ENCODE results near the gene SLC35D2. TPM values are rescaled to one million over a fixed set of nuclear protein-coding genes. Genes with fewer than 3 reads are reported as not detected.
A peak's percentile ranks its signal among the peaks of the same experiment; 100 is the strongest.

Gene SLC35D2
- total RNA-seq: 10 to 100 TPM in 4 of 5 experiments, 1 to 10 TPM in 1; 9.7 to 20.2 (median 19.1) TPM
- polyA plus RNA-seq: 1 to 10 TPM; 6.1 to 7.0 TPM
- total RNA-seq: 4.0 reads per million, percentile 21 among the genes with 10 or more reads in this experiment

GRCh38 chr9:96383165-96383942 lies at the start of gene SLC35D2:
Gene SLC35D2 (minus strand): TSS chr9:96383711. CDS start chr9:96383634, 77 bp downstream.
- Mint-ChIP-seq H3K9me3 (no peaks in the 10 kb centered on the region), H3K4me1 (peaks cover 10 to 42% (median 27%) of the 10 kb centered on the region in 7 donors), H3K27ac (peak within 1 kb of the TSS; percentile 43 to 86 (median 76)), H3K27me3 (no peaks in the 10 kb centered on the region), H3K36me3 (peaks cover 0 to 20% (median 0%) of the 10 kb centered on the region in 5 donors), H3K4me3 (peak within 1 kb of the TSS; percentile 82 to 89 (median 86))
- no peaks in the 10 kb centered on the region for H3K27me3 ChIP-seq (ENCODE audit: control insufficient read depth in 2 of 2, insufficient read depth in 2 of 2, low read length in 2 of 2)
- peak; percentile 69 for ATAC-seq
- H3K4me1 ChIP-seq (ENCODE audit: control insufficient read depth in 2 of 2, insufficient read depth in 2 of 2, low read length in 2 of 2): peaks cover 0 to 9% of the 10 kb centered on the region in 2 donors
- H3K9me3 ChIP-seq (ENCODE audit: control insufficient read depth in 2 of 3, low read length in 3 of 3): no peaks in the 10 kb centered on the region
- CTCF ChIA-PET: interaction anchor here (0.5 to 0.6 kb wide), 2 partner anchors 16 to 147 kb away, joined by 3 to 4 read pairs; no protein-coding TSS in a partner anchor
- no peaks in the 10 kb centered on the region for H3K36me3 ChIP-seq (ENCODE audit: control insufficient read depth in 2 of 3, insufficient read depth in 3 of 3, low read length in 3 of 3)
- intact Hi-C loops (cut with micrococcal nuclease): loop anchor here (1.0 to 2.0 kb wide), 4 partner anchors 15 to 67 kb away; partner anchors contain the start of genes HABP4 (in 2 of the 2) and ZNF367 (in 1 of the 2)
- H3K27ac ChIP-seq (ENCODE audit: low read depth, low read length): peak within 1 kb of the TSS; percentile 56
- peak within 1 kb of the TSS; percentile 58 for H3K4me3 ChIP-seq (ENCODE audit: low read length)
- peak in 5 of 9 donors; percentile 7 to 32 (median 14) for DNase-seq
- POLR2A ChIA-PET: interaction anchor here (0.6 to 3.4 kb wide), 6 partner anchors 17 to 187 kb away, joined by 4 to 21 read pairs (median 4); partner anchors contain the start of gene HABP4

- ChIA-PET POLR2A (no interaction called here), CTCF (no interaction called here)
- peaks cover 0 to 4% (median 0%) of the 10 kb centered on the region in 7 donors for H3K4me1 Mint-ChIP-seq
- Histone ChIP-seq H3K4me1 (ENCODE audit: control insufficient read depth in 2 of 2, insufficient read depth in 2 of 2, low read length in 2 of 2) (peaks cover 0 to 12% of the 10 kb centered on the region in 2 donors), H3K36me3 (ENCODE audit: control insufficient read depth in 2 of 3, insufficient read depth in 3 of 3, low read length in 3 of 3) (no peaks in the 10 kb centered on the region), H3K4me3 (ENCODE audit: low read length) (no peak overlapping the region), H3K9me3 (ENCODE audit: control insufficient read depth in 2 of 3, low read length in 3 of 3) (no peaks in the 10 kb centered on the region), H3K27ac (ENCODE audit: low read depth, low read length) (no peak overlapping the region), H3K27me3 (ENCODE audit: control insufficient read depth in 2 of 2, insufficient read depth in 2 of 2, low read length in 2 of 2) (no peaks in the 10 kb centered on the region)
- peaks cover 0 to 2% (median 0%) of the 10 kb centered on the region in 11 donors for H3K9me3 Mint-ChIP-seq
- H3K27ac Mint-ChIP-seq: no peak overlapping the region
- intact Hi-C loops (cut with micrococcal nuclease): no loop called here
- H3K36me3 Mint-ChIP-seq: peaks cover 0 to 4% (median 0%) of the 10 kb centered on the region in 5 donors
- ATAC-seq: no peak
- H3K27me3 Mint-ChIP-seq: peaks cover 0 to 27% (median 0%) of the 10 kb centered on the region in 5 donors
- no peak for DNase-seq
- H3K4me3 Mint-ChIP-seq: no peak overlapping the region
Measured at GRCh38 chr9:96430377-96430776, 46.9 kb upstream of the SLC35D2 start.

- H3K9me3 Mint-ChIP-seq: peaks cover 0 to 2% (median 0%) of the 10 kb centered on the region in 11 donors
- H3K27ac Mint-ChIP-seq: no peak overlapping the region
- CTCF ChIA-PET: no interaction called here
- intact Hi-C loops (cut with micrococcal nuclease): no loop called here
- H3K4me1 Mint-ChIP-seq: peaks cover 0 to 5% (median 0%) of the 10 kb centered on the region in 7 donors
- no peak overlapping the region for H3K4me3 ChIP-seq (ENCODE audit: low read length)
- H3K9me3 ChIP-seq (ENCODE audit: control insufficient read depth in 2 of 3, low read length in 3 of 3): no peaks in the 10 kb centered on the region
- H3K4me3 Mint-ChIP-seq: no peak overlapping the region
- DNase-seq (no peak), ATAC-seq (no peak)
- H3K27ac ChIP-seq (ENCODE audit: low read depth, low read length): no peak overlapping the region
- H3K27me3 Mint-ChIP-seq: peaks cover 0 to 27% (median 0%) of the 10 kb centered on the region in 5 donors
- peaks cover 0 to 4% (median 0%) of the 10 kb centered on the region in 5 donors for H3K36me3 Mint-ChIP-seq
- H3K27me3 ChIP-seq (ENCODE audit: control insufficient read depth in 2 of 2, insufficient read depth in 2 of 2, low read length in 2 of 2): no peaks in the 10 kb centered on the region
- H3K4me1 ChIP-seq (ENCODE audit: control insufficient read depth in 2 of 2, insufficient read depth in 2 of 2, low read length in 2 of 2): peaks cover 0 to 19% of the 10 kb centered on the region in 2 donors
- POLR2A ChIA-PET: no interaction called here
- no peaks in the 10 kb centered on the region for H3K36me3 ChIP-seq (ENCODE audit: control insufficient read depth in 2 of 3, insufficient read depth in 3 of 3, low read length in 3 of 3)
Measured at GRCh38 chr9:96429732-96430131, 46.2 kb upstream of the SLC35D2 start.

GRCh38 chr9:96425500-96426169 lies 42.1 kb upstream of the SLC35D2 start:
- Histone ChIP-seq H3K27ac (ENCODE audit: low read depth, low read length) (no peak overlapping the region), H3K4me1 (ENCODE audit: control insufficient read depth in 2 of 2, insufficient read depth in 2 of 2, low read length in 2 of 2) (peaks cover 0 to 21% of the 10 kb centered on the region in 2 donors), H3K36me3 (ENCODE audit: control insufficient read depth in 2 of 3, insufficient read depth in 3 of 3, low read length in 3 of 3) (no peaks in the 10 kb centered on the region), H3K4me3 (ENCODE audit: low read length) (no peak overlapping the region), H3K9me3 (ENCODE audit: control insufficient read depth in 2 of 3, low read length in 3 of 3) (no peaks in the 10 kb centered on the region), H3K27me3 (ENCODE audit: control insufficient read depth in 2 of 2, insufficient read depth in 2 of 2, low read length in 2 of 2) (no peaks in the 10 kb centered on the region)
- H3K9me3 Mint-ChIP-seq: peaks cover 0 to 2% (median 0%) of the 10 kb centered on the region in 11 donors
- peak overlapping the region in 1 of 9 donors; percentile 77 for H3K27ac Mint-ChIP-seq
- intact Hi-C loops (cut with micrococcal nuclease): no loop called here
- no peak overlapping the region for H3K4me3 Mint-ChIP-seq
- no peak for ATAC-seq
- no peak for DNase-seq
- POLR2A ChIA-PET: interaction anchor here (0.6 kb wide), 1 partner anchor 43 kb away, joined by 3 read pairs; no protein-coding TSS in a partner anchor
- no peaks in the 10 kb centered on the region for H3K36me3 Mint-ChIP-seq
- peaks cover 0 to 18% (median 0%) of the 10 kb centered on the region in 5 donors for H3K27me3 Mint-ChIP-seq
- CTCF ChIA-PET: interaction anchor here (0.7 kb wide), 1 partner anchor 13 kb away, joined by 4 read pairs; no protein-coding TSS in a partner anchor
- H3K4me1 Mint-ChIP-seq: peaks cover 0 to 14% (median 0%) of the 10 kb centered on the region in 7 donors

- Histone ChIP-seq H3K36me3 (ENCODE audit: control insufficient read depth in 2 of 3, insufficient read depth in 3 of 3, low read length in 3 of 3) (no peaks in the 10 kb centered on the region), H3K27ac (ENCODE audit: low read depth, low read length) (no peak overlapping the region), H3K4me1 (ENCODE audit: control insufficient read depth in 2 of 2, insufficient read depth in 2 of 2, low read length in 2 of 2) (peaks cover 0 to 31% of the 10 kb centered on the region in 2 donors), H3K9me3 (ENCODE audit: control insufficient read depth in 2 of 3, low read length in 3 of 3) (no peaks in the 10 kb centered on the region), H3K27me3 (ENCODE audit: control insufficient read depth in 2 of 2, insufficient read depth in 2 of 2, low read length in 2 of 2) (no peaks in the 10 kb centered on the region), H3K4me3 (ENCODE audit: low read length) (no peak overlapping the region)
- Mint-ChIP-seq H3K36me3 (no peaks in the 10 kb centered on the region), H3K9me3 (peaks cover 0 to 2% (median 0%) of the 10 kb centered on the region in 11 donors), H3K4me3 (no peak overlapping the region), H3K4me1 (peaks cover 4 to 28% (median 10%) of the 10 kb centered on the region in 7 donors), H3K27ac (peak overlapping the region in 1 of 9 donors; percentile 45), H3K27me3 (peaks cover 0 to 13% (median 0%) of the 10 kb centered on the region in 5 donors)
- ATAC-seq: no peak
- no peak for DNase-seq
- POLR2A ChIA-PET: interaction anchor here (1.2 to 1.6 kb wide), 2 partner anchors 25 to 27 kb away, joined by 3 read pairs; no protein-coding TSS in a partner anchor
- intact Hi-C loops (cut with micrococcal nuclease): no loop called here
- CTCF ChIA-PET: interaction anchor here (0.6 kb wide), 1 partner anchor 109 kb away, joined by 3 read pairs; no protein-coding TSS in a partner anchor
Measured at GRCh38 chr9:96423985-96424336, 40.5 kb upstream of the SLC35D2 start.

GRCh38 chr9:96423322-96423984 lies 39.9 kb upstream of the SLC35D2 start:
- Histone ChIP-seq H3K9me3 (ENCODE audit: control insufficient read depth in 2 of 3, low read length in 3 of 3) (no peaks in the 10 kb centered on the region), H3K27me3 (ENCODE audit: control insufficient read depth in 2 of 2, insufficient read depth in 2 of 2, low read length in 2 of 2) (no peaks in the 10 kb centered on the region), H3K4me1 (ENCODE audit: control insufficient read depth in 2 of 2, insufficient read depth in 2 of 2, low read length in 2 of 2) (peaks cover 0 to 31% of the 10 kb centered on the region in 2 donors), H3K36me3 (ENCODE audit: control insufficient read depth in 2 of 3, insufficient read depth in 3 of 3, low read length in 3 of 3) (no peaks in the 10 kb centered on the region), H3K4me3 (ENCODE audit: low read length) (no peak overlapping the region), H3K27ac (ENCODE audit: low read depth, low read length) (no peak overlapping the region)
- ChIA-PET CTCF (interaction anchor here (0.6 kb wide), 1 partner anchor 108 kb away, joined by 3 read pairs; no protein-coding TSS in a partner anchor), POLR2A (interaction anchor here (1.2 to 1.6 kb wide), 2 partner anchors 26 to 28 kb away, joined by 3 read pairs; no protein-coding TSS in a partner anchor)
- peak overlapping the region in 2 of 9 donors; percentile 4 to 6 for H3K27ac Mint-ChIP-seq
- no peak for DNase-seq
- H3K4me1 Mint-ChIP-seq: peaks cover 4 to 28% (median 10%) of the 10 kb centered on the region in 7 donors
- intact Hi-C loops (cut with micrococcal nuclease): no loop called here
- H3K9me3 Mint-ChIP-seq: peaks cover 0 to 2% (median 0%) of the 10 kb centered on the region in 11 donors
- ATAC-seq: no peak
- no peaks in the 10 kb centered on the region for H3K36me3 Mint-ChIP-seq
- H3K27me3 Mint-ChIP-seq: peaks cover 0 to 13% (median 0%) of the 10 kb centered on the region in 5 donors
- H3K4me3 Mint-ChIP-seq: no peak overlapping the region

Measured in naive thymus-derived CD4-positive, alpha-beta T cell (primary cell).